H9 (cell line): ENCODE measurements around the gene MAP1S. TPM values are rescaled to one million over a fixed set of nuclear protein-coding genes. Genes with fewer than 3 reads are reported as not detected.

Experiments
- DNase-seq: peaks from one replicate; pipeline ENCODE4 v3.0.0-alpha.2; 2017
- H2AFZ ChIP-seq: one replicate; pipeline ENCODE4 v1.6.1; 2013; ENCODE audit warnings: mild to moderate bottlenecking, low read length, control low read depth, moderate library complexity
- H2AK5ac ChIP-seq: 2 replicates; pipeline ENCODE4 v1.6.1; 2013; ENCODE audit warnings: low read length, control low read depth, mixed read lengths; ENCODE audit not compliant: insufficient read length
- H2BK120ac ChIP-seq: one replicate; pipeline ENCODE4 v1.6.1; 2013; ENCODE audit warnings: low read depth, mild to moderate bottlenecking, low read length, control low read depth, inconsistent platforms; ENCODE audit not compliant: poor library complexity, severe bottlenecking
- H2BK12ac ChIP-seq: 2 replicates; pipeline ENCODE4 v1.6.1; 2013; ENCODE audit warnings: low read length, control low read depth, mixed read lengths, low read depth; ENCODE audit not compliant: insufficient read length
- H2BK15ac ChIP-seq: 2 replicates; pipeline ENCODE4 v1.6.1; 2013; ENCODE audit warnings: low read depth, low read length, control low read depth
- H2BK20ac ChIP-seq: one replicate; pipeline ENCODE4 v1.6.1; 2013; ENCODE audit warnings: low read depth, mild to moderate bottlenecking, low read length, control low read depth, inconsistent platforms; ENCODE audit not compliant: poor library complexity, severe bottlenecking
- H2BK5ac ChIP-seq: 2 replicates; pipeline ENCODE4 v1.6.1; 2013; ENCODE audit warnings: low read length, control low read depth, mixed read lengths; ENCODE audit not compliant: insufficient read length
- H3K14ac ChIP-seq: 2 replicates; pipeline ENCODE4 v1.6.1; 2013; ENCODE audit warnings: low read length, control low read depth; ENCODE audit not compliant: insufficient read depth
- H3K18ac ChIP-seq: 2 replicates; pipeline ENCODE4 v1.6.1; 2013; ENCODE audit warnings: low read depth, mild to moderate bottlenecking, mixed read lengths, low read length, control low read depth; ENCODE audit not compliant: insufficient read length
- H3K23ac ChIP-seq: 2 replicates; pipeline ENCODE4 v1.6.1; 2013; ENCODE audit warnings: low read length, control low read depth, mixed read lengths, low read depth; ENCODE audit not compliant: insufficient read length
- H3K23me2 ChIP-seq: 2 replicates; pipeline ENCODE4 v1.6.1; 2013; ENCODE audit warnings: low read depth, mild to moderate bottlenecking, mixed read lengths, low read length, control low read depth; ENCODE audit not compliant: insufficient read length, poor library complexity, severe bottlenecking
- H3K27ac ChIP-seq: 2 replicates; pipeline ENCODE4 v1.5.1; 2013; ENCODE audit warnings: low read length, control low read depth, mixed read lengths, low read depth; ENCODE audit not compliant: insufficient read length
- H3K27me3 ChIP-seq: 2 replicates; pipeline ENCODE4 v1.6.1; 2013; ENCODE audit warnings: low read length, control low read depth, inconsistent platforms; ENCODE audit not compliant: insufficient read depth
- H3K4ac ChIP-seq: 2 replicates; pipeline ENCODE4 v1.6.1; 2013; ENCODE audit warnings: low read depth, mild to moderate bottlenecking, control low read depth, inconsistent platforms, low read length, moderate library complexity
- H3K4me1 ChIP-seq: 2 replicates; pipeline ENCODE4 v1.6.1; 2013; ENCODE audit warnings: low read length, control low read depth, inconsistent platforms; ENCODE audit not compliant: insufficient read depth
- H3K4me2 ChIP-seq: 2 replicates; pipeline ENCODE4 v1.6.1; 2013; ENCODE audit warnings: low read length, control low read depth, mixed read lengths; ENCODE audit not compliant: insufficient read length, insufficient read depth
- H3K56ac ChIP-seq: 2 replicates; pipeline ENCODE4 v1.6.1; 2013; ENCODE audit warnings: low read depth, mild to moderate bottlenecking, mixed read lengths, low read length, control low read depth; ENCODE audit not compliant: insufficient read length
- H3K79me1 ChIP-seq: 2 replicates; pipeline ENCODE4 v1.6.1; 2013; ENCODE audit warnings: low read depth, mild to moderate bottlenecking, moderate library complexity, low read length, control low read depth, inconsistent platforms; ENCODE audit not compliant: insufficient read depth, poor library complexity, severe bottlenecking
- H3K79me2 ChIP-seq: 2 replicates; pipeline ENCODE4 v1.6.1; 2013; ENCODE audit warnings: low read length, control low read depth, inconsistent platforms; ENCODE audit not compliant: insufficient read depth
- H3K9ac ChIP-seq: 2 replicates; pipeline ENCODE4 v1.6.1; 2013; ENCODE audit warnings: low read length, control low read depth, mixed read lengths; ENCODE audit not compliant: insufficient read length; ENCODE audit errors: extremely low read depth
- H3K9me3 ChIP-seq: one replicate; pipeline ENCODE4 v1.6.1; 2013; ENCODE audit warnings: low read depth, low read length, inconsistent platforms; ENCODE audit not compliant: control insufficient read depth
- H3T11ph ChIP-seq: one replicate; pipeline ENCODE4 v1.6.1; 2013; ENCODE audit warnings: mild to moderate bottlenecking, low read length, control low read depth, inconsistent platforms
- H4K20me1 ChIP-seq: one replicate; pipeline ENCODE4 v1.6.1; 2013; ENCODE audit not compliant: control insufficient read depth, insufficient read length, insufficient read depth
- H4K5ac ChIP-seq: 2 replicates; pipeline ENCODE4 v1.6.1; 2013; ENCODE audit warnings: low read depth, mild to moderate bottlenecking, mixed read lengths, low read length, control low read depth; ENCODE audit not compliant: insufficient read length
- H4K8ac ChIP-seq: replicated peaks from 2 replicates; pipeline ENCODE4 v1.6.1; 2013; ENCODE audit warnings: low read length, control low read depth, mixed read lengths, low read depth; ENCODE audit not compliant: insufficient read length
- H4K91ac ChIP-seq: 2 replicates; pipeline ENCODE4 v1.6.1; 2013; ENCODE audit warnings: low read depth, mild to moderate bottlenecking, moderate library complexity, mixed read lengths, low read length, control low read depth; ENCODE audit not compliant: insufficient read length
- H3K27ac Mint-ChIP-seq, 3 experiments: 2 replicates in 2 of 3; 3 replicates in 1 of 3; pipeline ENCODE4 v1.8.0; 2020 to 2021; ENCODE audit warnings: mixed read lengths in 3 of 3, mild to moderate bottlenecking in 1 of 3, moderate library complexity in 1 of 3
- H3K27me3 Mint-ChIP-seq: 2 replicates; pipeline ENCODE4 v1.8.0; 2021; ENCODE audit warnings: low read depth, mild to moderate bottlenecking, moderate library complexity, mixed read lengths
- H3K36me3 Mint-ChIP-seq, 3 experiments: 2 replicates in 2 of 3; 3 replicates in 1 of 3; pipeline ENCODE4 v1.8.0; 2020 to 2021; ENCODE audit warnings: low read depth in 3 of 3, mixed read lengths in 3 of 3; ENCODE audit not compliant: insufficient read depth in 1 of 3
- H3K4me1 Mint-ChIP-seq, 2 experiments: 2 replicates each; pipeline ENCODE4 v1.8.0; 2020; ENCODE audit warnings: mixed read lengths in 2 of 2
- H3K4me3 Mint-ChIP-seq, 2 experiments: 2 replicates in 1 of 2; 3 replicates in 1 of 2; pipeline ENCODE4 v1.8.0; 2020 to 2021; ENCODE audit warnings: mild to moderate bottlenecking in 2 of 2, mixed read lengths in 2 of 2, moderate library complexity in 1 of 2
- H3K9me3 Mint-ChIP-seq, 2 experiments: 2 replicates in 1 of 2; 3 replicates in 1 of 2; pipeline ENCODE4 v1.8.0; 2020; ENCODE audit warnings: mild to moderate bottlenecking in 2 of 2, mixed read lengths in 2 of 2, moderate library complexity in 1 of 2
- CTCF ChIP-seq: fragments of 200-600 bp; sonication (generic); conservative IDR thresholded peaks from 3 replicates; pipeline ENCODE4 v1.8.0; 2021; ENCODE audit warnings: antibody characterized with exemption, mild to moderate bottlenecking
- WGBS: extraction: QIAGEN DNeasy Blood & Tissue Kit; methylation state at CpG from one replicate; pipeline ENCODE4 v1.1.7; 2013; ENCODE audit warnings: missing lambda C conversion rate, low lambda C conversion rate, mixed read lengths; ENCODE audit not compliant: insufficient read length; ENCODE audit errors: extremely low coverage; 5-methylcytosine and 5-hydroxymethylcytosine counted together
- total RNA-seq: library from RNA; stranded (reverse); gene quantifications from 2 replicates; pipeline ENCODE4 v1.2.1, GENCODE V29; 2021

The MAP1S gene
- total RNA-seq, 1 experiment from 2014 or later, result 160 TPM

GRCh38 chr19:17686592-17687024, 32.7 kb upstream of the MAP1S start:
- H2BK15ac ChIP-seq, result no peak overlapping the region
- peak overlapping the region; percentile 84 for H3K4me2 ChIP-seq
- H2BK5ac ChIP-seq, result no peak overlapping the region
- H2BK12ac ChIP-seq, result no peak overlapping the region
- no peak overlapping the region for H4K91ac ChIP-seq
- H2AFZ ChIP-seq, result no peak overlapping the region
- peaks cover 12% of the 10 kb centered on the region for H3K79me2 ChIP-seq
- TF ChIP-seq CTCF, result no peak
- peak overlapping the region; percentile 88 to 100 for H3K4me3 Mint-ChIP-seq
- peak overlapping the region; percentile 48 for H3K9ac ChIP-seq
- DNase-seq, result peak; percentile 87
- H3K18ac ChIP-seq, result peak overlapping the region; percentile 52
- no peaks in the 10 kb centered on the region; the same call in none of the 2 replicates for H3K27me3 Mint-ChIP-seq
- no peak overlapping the region for H3K56ac ChIP-seq
- H4K20me1 ChIP-seq, result no peaks in the 10 kb centered on the region
- H3K4me1 ChIP-seq, result peaks cover 4% of the 10 kb centered on the region; the same call in 1 of the 2 replicates
- no CpG with 5 or more reads among the region's 28 CpGs for WGBS
- no peak overlapping the region for H4K5ac ChIP-seq
- H3K4me1 Mint-ChIP-seq, result peaks cover 19 to 26% of the 10 kb centered on the region in 2 experiments
- H3K14ac ChIP-seq, result no peak overlapping the region
- H3K36me3 Mint-ChIP-seq, result peaks cover 0 to 5% (median 2%) of the 10 kb centered on the region in 3 experiments; a peak in 3 of 7 replicates
- H3K9me3 Mint-ChIP-seq, result no peaks in the 10 kb centered on the region; a peak in 1 of 5 replicates
- no peaks in the 10 kb centered on the region for H3K27me3 ChIP-seq
- peaks cover 19% of the 10 kb centered on the region for H3K23me2 ChIP-seq
- H3K27ac Mint-ChIP-seq, result peak overlapping the region in 2 of 3 experiments; percentile 64 to 98; a peak in 3 of 7 replicates
- H2BK20ac ChIP-seq, result no peak overlapping the region
- H3K9me3 ChIP-seq, result no peaks in the 10 kb centered on the region
- H2BK120ac ChIP-seq, result no peak overlapping the region
- no peak overlapping the region for H3K4ac ChIP-seq
- no peak overlapping the region for H3K27ac ChIP-seq
- no peak overlapping the region for H3T11ph ChIP-seq
- H3K79me1 ChIP-seq, result no peaks in the 10 kb centered on the region
- H2AK5ac ChIP-seq, result no peak overlapping the region
- H4K8ac ChIP-seq, result no peak overlapping the region
- H3K23ac ChIP-seq, result no peak overlapping the region
